ENCODE measurements around the gene ITLN1.
A peak's percentile ranks its signal among the peaks of the same experiment; 100 is the strongest.

Gene ITLN1

DNA sequence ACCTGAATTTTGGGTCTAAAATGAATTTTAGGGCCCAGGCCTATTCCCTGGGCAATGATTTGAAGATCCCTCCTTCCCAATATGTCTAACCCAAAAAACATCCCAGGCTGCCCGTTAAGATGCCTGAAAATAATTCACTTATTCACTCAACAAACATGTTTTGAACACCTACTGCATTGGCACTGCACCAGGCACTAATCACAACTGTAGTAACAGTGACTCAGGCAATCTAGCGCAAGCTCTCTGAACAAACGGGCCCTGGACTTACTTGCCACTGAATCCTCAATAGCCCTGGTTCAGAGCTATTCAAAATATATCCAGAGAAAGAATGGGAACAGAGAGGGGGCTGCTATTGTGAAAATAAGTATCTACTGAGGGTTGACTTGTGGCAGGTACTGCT is 26.5 kb downstream of the ITLN1 start:
- DNase-seq (ENCODE audit: low read depth in 4 of 4, low spot score in 1 of 4): no peak

DNA sequence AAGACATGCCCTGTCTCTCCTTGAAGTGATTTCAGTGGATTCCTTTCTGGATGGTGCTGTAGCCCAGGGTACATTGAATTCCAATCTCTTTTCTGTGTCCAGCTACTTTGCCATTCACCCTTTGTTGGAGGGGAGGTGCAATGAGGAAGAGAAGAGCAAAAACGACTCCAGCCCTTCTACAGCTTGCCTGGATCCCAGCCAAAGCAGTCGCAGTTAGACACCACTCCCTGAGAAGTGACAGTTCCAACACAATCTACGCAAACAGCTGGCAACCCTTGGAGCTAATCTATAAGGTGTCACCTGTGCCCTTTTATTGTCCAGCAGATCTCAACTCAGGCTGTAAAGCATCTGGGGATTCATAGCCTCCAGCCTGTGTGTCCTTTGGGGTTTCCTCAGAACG is 26.9 kb downstream of the ITLN1 start:
- no peak for DNase-seq (ENCODE audit: low read depth in 4 of 4, low spot score in 1 of 4)

DNA sequence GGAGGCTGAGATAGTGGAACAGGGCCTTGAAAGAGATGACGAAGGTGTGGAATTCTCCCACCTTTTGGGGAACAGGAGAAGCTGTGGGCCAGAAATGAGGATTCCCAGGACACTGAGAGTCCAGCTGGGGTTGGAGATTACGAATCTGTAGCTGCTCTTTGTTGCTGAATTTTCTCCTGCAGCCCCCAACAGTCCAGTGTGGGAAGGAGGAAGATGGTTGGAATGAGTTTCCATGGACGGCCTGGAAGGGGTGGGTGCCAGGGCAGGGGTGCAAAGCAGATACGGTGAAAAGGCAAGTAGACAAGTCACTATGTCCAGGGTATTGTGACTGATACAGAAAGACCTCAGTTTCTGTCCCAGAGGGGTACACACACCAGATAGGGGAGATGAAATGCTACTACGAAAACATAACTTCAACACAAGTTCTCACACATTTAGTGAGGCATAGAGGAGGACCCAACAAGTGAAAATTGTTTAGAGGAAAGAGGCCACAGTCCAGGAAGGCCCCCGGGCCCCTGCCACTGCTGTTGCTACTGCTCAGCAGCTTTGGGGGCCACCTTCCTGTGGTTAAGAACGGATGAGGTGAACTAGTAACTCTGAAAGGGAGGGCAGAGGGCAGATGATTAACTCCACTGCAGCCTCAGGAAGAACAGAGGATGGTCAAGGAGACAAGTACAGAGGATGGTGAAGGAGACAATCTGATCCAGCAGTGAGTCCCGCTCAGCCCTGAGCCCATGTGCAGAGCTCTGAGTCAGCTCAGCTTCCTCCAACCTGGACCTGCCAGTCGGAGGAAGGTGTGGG is 29.6 kb downstream of the ITLN1 start:
- no peak for DNase-seq (ENCODE audit: low read depth in 4 of 4, low spot score in 1 of 4)

DNA sequence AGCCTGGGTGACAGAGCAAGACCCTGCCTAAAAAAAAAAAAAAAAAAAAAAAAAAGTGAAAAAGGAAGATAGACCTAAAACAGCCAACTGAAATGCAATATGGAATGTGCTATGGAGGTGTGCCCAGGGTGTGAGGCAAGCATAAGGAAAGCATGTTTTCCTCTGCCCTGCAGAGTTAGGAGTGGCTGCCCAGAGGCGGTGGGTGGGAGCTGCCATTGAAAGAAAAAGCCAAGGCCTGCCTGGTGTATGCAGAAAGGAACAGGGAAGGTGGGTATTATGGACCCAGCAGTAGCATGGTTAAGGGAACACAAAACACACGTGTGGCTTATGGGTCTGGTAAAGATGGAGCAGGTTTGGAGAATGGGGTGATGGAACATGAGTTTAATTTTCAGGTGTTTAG is 31.2 kb downstream of the ITLN1 start:
- no peak for DNase-seq (ENCODE audit: low read depth in 4 of 4, low spot score in 1 of 4)

DNA sequence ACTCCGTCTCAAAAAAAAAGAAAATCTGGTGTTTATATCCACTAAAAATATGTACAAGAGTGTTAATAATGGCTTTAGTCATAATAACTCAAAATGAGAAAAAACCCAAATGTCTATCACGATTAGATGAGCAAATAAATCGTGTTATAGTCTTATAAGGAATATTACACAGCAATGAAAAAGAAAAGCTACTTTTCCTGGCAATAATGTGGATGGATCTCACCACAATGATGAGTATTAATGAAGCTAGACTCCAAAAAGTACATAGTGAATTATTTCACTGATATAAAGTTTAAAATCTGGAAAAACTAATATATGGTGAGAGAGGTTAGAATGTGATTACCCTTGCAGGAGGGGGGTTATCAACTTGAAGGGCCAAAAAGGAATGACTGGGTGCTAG is 32.0 kb downstream of the ITLN1 start:
- DNase-seq (ENCODE audit: low read depth in 4 of 4, low spot score in 1 of 4): no peak

DNA sequence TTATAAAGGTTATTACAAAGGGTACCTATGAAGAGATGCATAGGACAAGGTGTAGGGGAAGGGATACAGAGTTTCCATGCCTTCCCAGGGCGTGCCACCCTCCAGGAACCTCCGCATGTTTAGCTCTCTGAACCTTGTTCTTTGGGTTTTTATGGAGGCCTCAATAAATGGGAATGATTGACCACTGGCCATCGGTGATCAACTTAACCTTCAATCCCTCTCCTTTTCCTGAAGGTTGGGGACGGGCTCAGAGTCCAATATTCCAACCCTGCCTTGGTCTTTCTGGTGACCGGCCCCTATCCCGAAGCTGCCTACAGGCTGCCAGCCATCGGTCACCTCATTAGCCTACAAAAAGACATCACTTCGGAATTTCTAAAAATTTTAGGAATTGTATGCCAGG is 34.0 kb downstream of the ITLN1 start:
- DNase-seq (ENCODE audit: low read depth in 4 of 4, low spot score in 1 of 4): no peak

DNA sequence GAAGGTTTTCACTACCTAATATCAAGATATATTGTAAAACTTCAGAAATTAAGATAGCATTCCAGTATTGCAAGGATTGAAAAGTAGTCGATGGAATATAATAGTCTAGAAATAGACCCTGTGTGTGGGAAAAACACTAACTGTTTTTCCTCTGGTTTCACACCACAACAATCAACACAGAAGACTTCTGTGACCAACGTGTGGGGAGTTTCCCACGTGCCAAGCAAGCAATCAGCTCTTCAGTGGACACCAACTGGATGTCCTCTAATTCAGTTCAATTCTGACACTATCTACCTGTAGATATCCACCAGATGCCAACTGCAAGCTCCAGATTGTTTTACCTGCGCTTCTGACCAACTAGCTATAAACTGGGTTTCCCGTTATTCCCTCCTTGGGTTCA is 34.4 kb downstream of the ITLN1 start:
- no peak for DNase-seq (ENCODE audit: low read depth in 4 of 4, low spot score in 1 of 4)

DNA sequence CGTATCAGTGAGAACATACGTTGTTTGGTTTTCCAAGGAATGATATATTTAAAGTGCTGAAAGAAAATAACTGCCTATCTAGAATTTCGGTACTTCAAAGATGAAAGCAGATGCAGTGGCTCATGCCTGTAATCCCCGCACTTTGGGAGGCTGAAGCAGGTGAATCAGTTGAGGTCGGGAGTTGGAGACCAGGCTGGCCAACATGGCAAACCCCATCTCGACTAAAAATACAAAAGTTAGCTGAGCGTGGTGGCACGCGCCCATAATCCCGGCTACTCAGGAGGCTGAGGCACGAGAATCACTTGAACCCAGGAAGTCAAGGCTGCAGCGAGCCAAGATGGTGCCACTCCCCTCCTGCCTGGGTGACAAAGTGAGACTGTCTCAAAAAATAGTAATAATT is 38.7 kb downstream of the ITLN1 start:
- DNase-seq (ENCODE audit: low read depth in 4 of 4, low spot score in 1 of 4): no peak

DNA sequence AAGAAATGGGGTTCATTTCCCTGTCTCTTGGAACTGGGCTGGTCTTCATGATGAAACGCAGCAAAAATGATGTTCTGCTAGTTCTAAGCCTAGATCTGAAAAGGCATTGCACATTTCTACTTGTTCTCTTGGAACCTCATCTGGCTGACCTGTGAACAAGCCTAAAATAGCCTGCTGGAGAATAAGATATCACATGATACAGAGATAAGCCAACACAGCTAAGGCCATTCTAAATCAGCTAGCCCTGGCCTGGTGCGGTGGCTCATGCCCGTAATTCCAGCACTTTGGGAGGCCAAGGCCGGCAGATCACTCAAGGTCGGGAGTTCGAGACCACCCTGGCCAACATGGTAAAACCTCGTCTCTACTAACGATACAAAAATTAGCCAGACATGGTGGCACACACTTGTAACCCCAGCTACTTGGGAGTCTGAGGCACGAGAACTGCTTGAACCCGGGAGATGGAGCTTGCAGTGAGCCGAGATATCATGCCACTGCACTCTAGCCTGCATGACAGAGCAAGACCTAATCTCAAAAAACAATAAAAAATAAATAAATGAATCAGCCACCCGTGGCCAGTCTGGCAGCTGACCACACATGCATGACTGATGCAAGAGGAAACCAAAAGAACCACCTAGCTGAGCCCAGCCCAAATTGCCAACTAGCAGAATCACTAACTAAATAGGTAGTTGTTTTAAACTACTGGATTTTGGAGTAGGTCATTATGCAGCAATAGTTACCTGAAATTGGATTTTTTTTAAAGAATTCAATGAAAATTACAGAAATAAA is 40.3 kb downstream of the ITLN1 start:
- DNase-seq (ENCODE audit: low read depth in 4 of 4, low spot score in 1 of 4): no peak

DNA sequence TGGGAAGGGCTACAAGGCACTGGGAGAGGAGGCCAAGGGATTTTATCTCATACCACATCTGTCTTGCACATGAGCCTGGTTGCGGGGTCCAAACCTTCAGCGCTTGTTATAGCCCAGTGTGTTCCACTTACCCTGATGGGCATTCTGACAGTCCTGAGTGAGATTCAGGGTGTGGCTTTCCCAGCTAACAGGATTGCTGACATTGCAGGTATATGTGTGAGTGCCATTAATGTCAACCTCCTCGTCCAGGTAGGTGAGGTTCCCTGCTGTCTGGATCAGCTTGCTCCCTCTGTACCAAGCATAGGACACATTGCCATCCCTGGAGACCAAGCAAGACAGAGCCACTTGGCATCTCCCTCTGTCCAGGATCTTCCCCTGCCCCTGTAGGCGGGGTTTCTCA is 43.9 kb downstream of the ITLN1 start:
- no peak for DNase-seq (ENCODE audit: low read depth in 4 of 4, low spot score in 1 of 4)

DNA sequence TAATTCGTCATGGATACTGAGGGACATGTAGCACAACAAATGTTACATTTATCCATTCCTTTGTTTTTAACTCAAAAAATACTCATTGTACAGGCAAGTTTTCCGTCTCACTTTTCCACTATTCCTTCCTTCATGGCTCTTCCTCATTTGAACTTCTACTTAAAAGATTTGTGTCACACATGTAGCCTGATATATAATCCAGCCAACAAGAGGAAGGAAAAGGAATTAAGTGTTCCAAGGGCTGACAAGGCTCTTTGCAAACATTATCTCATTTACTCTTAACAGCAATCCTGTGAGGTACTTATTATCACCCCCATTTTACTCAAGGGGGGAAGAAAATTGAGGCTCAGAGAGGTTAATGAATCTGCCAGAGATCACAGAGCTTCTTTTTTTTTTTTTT is 45.2 kb downstream of the ITLN1 start:
- DNase-seq (ENCODE audit: low read depth in 4 of 4, low spot score in 1 of 4): no peak

DNA sequence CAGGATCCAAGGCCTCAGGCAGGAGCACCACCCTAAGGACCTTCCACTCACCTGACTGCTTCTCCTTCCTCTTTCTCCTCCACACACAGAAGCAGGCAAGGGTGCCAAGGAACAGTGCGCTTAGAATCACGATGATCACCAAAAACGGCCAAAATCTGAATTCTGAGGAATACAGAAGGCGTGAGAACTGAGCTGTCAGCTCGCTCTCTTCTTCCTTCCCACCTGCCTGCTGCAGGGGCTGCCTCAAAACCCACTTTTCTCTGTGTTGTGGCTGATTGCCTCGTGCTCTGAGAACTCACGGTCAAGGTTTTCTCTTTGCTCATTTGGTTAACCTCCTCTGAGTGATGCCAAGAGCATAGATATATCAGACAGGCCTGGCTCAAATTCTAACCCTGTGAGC is 46.1 kb downstream of the ITLN1 start:
- DNase-seq (ENCODE audit: low read depth in 4 of 4, low spot score in 1 of 4): no peak

DNA sequence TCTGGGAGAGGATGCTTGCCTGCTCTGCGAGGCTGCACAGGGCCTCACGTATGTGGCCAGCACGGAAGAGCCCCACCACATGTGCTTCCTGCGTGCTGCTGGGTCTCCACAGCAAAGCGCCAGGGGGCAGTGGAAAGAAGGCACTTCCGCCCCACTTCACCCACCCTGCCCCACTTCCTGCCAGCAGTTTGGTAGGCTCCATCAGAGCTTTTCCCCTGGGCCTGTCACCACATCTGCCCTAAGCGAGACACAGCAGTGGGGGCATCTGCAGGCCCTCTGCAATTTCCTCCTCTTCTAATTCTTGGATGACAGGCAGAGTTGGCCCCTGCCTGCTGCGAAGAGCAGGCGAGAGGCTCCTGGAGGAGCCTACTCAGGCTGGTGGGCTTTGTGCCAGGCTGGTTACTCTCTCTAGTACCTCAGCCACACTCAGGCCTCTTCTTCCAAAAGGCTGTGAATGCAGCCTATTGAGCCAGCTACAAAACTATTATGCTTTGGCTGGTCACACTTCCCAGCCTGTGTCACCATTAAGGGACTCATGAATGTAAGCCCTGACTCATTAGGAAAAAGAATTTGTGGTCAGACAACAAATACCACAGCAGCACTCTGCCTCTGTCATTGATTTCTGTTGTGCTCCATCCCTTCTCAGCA is 47.3 kb downstream of the ITLN1 start:
- DNase-seq (ENCODE audit: low read depth in 4 of 4, low spot score in 1 of 4): peak; percentile 24 to 65 (median 37)

DNA sequence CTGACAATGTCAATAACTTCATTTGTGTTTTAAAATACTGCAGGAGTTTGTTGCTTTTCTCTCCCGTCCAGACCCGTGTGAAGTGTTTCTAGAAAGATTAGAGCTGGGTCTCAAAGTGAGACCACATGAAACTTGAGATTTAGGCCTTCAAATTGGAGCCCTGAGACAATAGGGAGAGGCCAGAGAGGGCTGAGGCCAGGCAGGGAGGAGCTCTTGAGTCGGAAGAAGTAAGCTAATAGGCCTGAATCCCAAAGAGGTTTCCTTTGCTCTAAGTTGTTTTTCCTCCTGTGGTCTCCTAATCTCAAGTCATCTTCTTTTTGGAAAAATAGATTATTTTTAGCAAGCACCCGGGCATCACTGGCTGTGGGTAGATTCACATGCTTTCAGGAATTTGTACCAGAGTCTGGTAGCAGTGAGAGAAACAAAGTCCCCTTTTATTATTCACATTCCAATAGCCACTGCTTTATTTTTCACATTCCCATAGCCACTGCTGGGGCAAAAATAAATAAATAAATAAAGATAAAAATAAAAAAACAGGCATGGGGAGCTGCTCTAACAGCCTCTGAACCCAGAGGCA is 47.9 kb downstream of the ITLN1 start:
- no peak for DNase-seq (ENCODE audit: low read depth in 4 of 4, low spot score in 1 of 4)

DNA sequence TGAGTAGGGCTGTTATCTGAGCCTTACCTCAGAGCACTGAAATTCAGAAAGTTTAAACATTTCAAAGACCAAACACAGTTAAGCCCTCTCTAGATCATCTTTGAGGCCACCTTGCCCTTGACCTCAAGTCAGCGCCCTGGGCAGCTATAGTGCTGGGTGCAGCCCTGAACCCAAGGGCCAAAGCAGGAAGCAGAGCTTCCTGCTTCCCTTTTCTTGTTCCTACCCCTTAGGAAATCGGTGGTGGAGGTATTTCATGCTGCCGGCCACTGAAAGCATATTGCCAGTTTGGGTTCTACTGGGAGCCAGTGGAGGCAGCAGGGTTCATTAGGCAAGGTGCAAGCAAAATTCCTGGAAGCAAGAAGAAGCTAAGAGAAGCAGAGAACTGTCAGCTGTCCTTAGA is 48.4 kb downstream of the ITLN1 start:
- DNase-seq (ENCODE audit: low read depth in 4 of 4, low spot score in 1 of 4): no peak

DNA sequence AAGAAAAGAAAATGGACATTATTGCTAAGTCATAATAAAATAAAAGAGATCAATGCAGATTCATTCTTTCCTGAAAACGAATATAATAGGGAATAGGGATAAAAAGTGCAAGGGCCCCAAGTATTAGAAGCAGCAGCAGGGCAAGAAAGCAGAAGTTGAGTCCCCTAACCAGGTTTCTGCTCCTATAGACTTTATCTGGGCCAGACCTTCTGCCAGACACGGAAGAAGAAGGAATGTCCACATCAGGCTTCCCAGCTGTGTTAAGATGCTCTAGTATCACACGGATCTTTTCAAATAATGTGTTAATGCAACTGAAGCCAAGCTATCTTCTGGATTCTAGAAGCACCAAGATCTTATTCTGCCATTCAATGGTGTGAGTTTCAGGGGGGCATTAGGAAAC is 49.2 kb downstream of the ITLN1 start:
- DNase-seq (ENCODE audit: low read depth in 4 of 4, low spot score in 1 of 4): no peak

DNA sequence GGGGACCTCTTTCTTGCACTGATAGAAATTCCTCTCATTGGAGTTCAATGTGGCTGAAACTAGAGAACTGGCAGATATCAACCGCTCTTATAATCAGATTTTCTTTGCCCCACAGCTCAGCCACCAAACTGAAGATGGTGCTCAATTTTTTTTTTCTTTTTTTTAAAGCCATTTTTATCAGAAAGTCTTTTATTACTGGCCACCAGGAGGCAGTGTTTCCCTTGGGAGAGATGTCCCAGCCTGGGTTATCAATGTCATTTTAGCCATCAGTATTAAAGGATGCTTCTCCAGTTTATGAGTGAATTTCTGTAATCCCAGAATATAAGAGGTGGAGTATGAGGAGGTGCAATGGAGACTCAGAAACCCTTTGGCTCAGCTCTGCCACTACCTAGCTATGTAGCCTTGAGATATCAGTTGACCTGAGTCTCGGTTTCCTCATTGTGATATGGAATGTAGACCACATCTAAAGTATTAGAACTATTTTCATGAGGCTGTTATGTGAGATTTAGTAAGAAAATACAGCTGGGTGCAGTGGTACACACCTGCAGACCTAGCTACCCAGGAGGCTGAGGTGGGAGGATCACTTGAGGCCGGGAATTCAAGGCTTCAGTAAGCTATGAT is 49.9 kb downstream of the ITLN1 start:
- peak in 2 of 4 experiments; percentile 26 to 49 for DNase-seq (ENCODE audit: low read depth in 4 of 4, low spot score in 1 of 4)

DNA sequence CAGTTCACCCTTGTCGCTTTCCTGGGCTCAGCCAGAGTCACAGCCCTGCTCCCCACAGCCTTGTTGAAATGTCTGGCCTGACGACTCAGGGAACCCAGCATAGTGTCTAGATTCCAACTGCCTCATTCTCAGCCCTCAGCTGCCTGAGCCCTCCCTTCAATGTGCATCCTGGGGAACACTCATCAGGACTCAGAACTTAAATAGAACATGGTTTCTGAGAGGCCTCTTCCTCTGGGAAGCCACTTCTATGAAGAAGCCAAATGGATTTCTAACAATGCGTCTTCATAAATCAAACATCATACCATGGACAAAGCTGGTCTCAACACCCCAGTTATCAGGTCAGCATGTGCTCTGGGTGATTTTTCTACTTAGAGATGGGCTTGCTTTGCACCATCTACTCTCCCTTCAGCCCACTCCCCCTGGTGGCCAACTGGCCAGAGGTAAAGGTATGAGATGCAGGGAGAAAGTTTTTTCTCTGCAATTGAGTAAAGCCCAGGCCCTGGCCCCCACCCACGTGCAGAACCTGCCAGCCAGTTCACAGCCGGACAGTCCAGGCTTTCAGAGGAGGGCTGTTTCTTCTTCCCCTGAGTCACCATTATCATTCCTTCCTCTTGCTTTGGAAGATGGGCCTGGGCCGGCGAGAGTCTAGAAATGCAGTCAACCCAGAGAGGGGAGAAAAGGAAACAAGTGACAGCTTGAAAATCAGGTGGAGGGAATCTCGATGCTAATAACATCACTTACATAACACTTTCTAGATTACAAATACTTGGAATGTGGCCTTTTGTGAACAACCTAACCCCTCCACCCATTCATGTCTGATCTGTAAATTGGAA is 54.4 kb downstream of the ITLN1 start:
- DNase-seq (ENCODE audit: low read depth in 4 of 4, low spot score in 1 of 4): peak; percentile 56 to 68 (median 66)

DNA sequence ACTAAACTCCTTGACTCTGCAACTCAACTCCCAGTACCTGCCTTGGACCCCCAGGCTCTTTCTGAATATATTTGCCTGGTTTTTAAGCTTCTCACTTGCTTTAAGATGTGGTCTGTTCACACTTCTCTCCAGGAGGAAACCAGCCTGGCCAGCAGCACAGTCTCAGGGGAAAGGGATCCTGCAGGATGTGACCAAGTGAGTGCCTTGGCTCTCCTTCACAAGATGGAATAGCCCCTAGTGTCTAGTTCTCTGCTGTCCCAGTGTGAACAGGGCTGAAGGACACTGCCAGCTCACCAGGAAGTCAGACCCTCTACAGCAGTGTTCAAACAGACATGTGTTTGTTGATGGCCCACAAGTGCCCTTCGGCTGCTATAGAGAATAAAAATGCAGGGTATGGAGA is 55.2 kb downstream of the ITLN1 start:
- DNase-seq (ENCODE audit: low read depth in 4 of 4, low spot score in 1 of 4): no peak

DNA sequence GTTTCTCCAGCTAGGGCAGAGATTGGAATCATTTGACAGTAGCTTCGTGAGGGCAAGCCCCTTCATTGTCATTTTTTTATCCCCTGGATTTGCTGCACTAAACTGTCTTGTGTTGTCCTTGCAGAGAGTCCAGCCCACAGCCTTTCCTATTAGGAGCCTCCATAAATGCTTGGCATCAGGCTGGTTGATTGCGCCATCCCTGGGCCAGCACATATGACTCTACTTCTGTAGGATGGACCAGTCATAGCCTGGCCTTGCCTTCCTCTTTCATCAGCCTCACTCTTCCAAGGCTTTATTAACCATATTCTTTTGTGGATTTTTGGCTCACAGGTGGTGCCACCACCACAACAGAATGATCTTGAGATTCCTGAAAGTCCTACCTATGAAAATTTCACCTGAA is 57.6 kb downstream of the ITLN1 start:
- DNase-seq (ENCODE audit: low read depth in 4 of 4, low spot score in 1 of 4): no peak

Measured in stimulated activated CD4-positive, alpha-beta T cell treated with anti-CD3 and anti-CD28 coated beads, Interleukin-1b, Interleukin-23, amount 100 ng/mL, for 24 hours (primary cell).